RPMI8226 (cell line): ENCODE measurements around the gene SYNGR3.
"Not testable (repeated sequence)": the region's sequence is repeated elsewhere in the genome, so short reads cannot be mapped to it uniquely, and the experiment has no call there.

Source experiments
- DNase-seq: peaks from one replicate; pipeline ENCODE4 v3.0.0-alpha.2; 2015

The SYNGR3 gene

DNA sequence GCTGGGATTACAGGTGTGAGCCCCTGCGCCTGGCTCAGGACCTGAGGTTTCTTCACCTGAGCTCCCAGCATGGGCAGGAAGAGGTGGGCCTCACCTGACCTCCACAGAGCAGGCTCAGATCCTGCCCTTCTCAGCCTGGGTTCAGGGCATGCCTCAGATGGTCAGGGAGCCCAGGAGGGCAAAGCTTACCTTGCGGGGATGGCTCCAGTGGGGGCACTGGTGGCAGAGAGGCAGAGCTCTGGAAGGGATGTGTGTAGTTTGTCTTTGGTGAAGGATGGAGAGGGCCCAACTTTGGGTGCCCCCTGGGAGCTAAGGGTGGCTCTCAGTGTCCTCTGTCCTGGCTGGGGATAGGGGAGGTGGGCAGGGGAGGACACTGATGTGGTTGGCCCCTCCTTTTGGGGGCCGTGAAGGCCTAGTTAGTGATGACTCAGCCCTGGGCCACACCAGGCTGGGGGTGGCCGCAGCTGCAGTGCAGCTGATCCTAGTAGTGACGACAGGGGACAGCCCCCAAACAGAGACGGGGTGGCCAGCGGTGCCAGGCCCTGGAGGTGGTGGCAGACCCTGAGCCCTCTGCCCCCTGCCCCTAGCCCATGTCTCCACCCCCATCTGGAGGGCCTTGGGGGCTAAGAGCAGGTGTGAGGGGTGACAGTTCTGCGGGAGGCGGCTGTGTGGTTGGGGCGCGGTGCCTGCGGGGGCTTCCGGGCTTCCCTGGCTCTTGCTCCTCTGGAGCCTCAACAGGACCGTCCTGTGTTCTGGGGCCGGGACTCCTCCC, 42.7 kb downstream of the SYNGR3 start:
- no peak for DNase-seq

DNA sequence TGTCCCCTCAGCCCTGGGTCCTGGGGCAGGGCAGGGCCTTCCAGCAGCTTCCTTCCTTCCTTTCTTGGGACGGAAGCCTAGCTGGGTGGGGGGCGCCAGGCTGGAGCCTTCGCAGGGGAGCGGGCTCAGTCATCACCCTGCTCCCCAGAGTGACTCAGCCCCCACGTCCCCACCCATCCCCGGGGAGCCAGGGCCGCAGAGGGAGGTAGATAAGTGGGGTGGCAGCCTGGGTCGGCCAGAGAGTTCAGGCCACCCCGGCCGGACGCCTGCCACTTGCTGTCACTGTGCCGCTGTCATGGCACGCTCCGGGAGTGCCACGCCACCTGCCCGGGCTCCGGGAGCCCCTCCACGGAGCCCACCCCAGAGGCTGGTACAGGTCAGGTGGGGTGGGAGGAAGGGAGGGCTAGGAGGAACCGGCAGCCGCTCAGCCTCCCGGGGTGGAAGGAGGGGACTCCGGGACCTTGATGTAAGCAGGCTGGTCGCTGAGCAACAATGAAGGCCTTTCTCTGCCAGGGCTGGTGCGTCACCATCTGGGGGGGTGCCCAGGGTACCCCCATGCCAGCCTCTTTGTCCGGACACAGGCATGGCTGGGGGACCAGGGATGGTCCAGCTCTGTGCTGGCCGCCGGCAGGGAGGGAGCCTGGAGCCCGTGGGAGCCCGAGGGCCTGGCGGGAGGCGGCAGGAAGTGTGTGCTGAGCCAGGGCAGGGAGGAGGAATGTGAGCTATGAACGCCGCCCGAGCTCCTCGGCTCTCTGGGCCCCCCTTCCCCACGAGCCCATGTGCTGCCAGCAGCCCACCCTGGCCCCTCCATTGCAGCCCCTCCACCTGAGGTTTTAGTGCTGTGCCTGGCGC, 43.5 kb downstream of the SYNGR3 start:
- DNase-seq: no peak

DNA sequence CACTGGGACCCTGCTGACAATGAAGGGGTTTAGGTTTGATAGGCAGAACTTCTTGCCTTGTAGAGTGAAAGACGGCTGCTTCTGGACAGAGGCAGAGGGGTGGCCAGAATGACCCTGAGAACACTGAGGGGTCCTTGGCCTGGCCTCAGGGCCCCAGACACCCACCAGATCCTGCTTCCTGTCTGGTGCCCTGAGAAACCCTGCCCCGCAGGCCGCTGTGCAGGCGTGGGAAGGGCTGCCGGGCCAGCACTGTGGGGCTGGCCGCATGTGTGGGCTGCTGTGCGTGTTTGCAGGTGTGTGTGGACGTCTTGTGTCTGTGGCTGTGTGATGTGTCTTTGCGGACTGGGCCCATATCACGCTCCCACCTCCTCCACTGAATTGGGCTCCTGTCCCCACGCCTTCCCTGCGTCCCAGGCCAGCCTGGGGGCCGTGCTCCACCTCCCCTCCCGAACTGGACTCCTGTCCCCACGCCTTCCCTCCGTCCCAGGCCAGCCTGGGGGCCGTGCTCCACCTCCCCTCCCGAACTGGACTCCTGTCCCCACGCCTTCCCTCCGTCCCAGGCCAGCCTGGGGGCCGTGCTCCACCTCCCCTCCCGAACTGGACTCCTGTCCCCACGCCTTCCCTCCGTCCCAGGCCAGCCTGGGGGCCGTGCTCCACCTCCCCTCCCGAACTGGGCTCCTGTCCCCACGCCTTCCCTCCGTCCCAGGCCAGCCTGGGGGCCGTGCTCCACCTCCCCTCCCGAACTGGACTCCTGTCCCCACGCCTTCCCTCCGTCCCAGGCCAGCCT, 44.3 kb downstream of the SYNGR3 start:
- DNase-seq: not testable (repeated sequence)

DNA sequence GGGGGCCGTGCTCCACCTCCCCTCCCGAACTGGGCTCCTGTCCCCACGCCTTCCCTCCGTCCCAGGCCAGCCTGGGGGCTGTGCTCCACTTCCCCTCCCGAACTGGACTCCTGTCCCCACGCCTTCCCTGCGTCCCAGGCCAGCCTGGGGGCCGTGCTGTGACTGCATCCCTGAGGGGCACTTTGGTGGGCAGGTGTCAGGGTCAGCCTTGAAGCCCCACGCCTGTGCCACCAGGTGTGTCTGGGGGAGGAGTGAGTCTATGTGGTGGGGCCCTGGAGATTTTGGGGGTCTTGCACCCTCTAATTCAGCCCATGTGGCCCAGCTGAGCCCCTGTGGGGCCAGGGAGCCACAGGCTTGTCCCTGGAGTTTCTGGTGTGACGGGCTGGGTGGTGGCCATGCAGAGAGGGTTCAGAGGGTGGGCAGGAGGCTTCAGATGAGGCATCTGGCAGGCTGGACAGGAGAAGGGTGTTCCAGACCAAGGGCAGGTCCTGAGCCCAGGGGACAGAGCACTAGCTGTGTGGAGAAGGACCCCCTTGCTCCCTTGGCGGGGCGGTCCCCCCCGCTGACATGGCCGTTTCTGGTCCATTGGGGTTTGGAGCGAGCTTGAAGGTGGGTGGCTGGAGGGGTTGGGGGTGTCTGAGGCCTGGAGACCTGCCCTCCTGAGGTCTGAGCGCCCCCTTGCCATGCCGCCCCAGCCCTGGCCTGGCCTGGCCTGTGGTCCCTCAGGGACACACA, 45.1 kb downstream of the SYNGR3 start:
- DNase-seq: no peak

DNA sequence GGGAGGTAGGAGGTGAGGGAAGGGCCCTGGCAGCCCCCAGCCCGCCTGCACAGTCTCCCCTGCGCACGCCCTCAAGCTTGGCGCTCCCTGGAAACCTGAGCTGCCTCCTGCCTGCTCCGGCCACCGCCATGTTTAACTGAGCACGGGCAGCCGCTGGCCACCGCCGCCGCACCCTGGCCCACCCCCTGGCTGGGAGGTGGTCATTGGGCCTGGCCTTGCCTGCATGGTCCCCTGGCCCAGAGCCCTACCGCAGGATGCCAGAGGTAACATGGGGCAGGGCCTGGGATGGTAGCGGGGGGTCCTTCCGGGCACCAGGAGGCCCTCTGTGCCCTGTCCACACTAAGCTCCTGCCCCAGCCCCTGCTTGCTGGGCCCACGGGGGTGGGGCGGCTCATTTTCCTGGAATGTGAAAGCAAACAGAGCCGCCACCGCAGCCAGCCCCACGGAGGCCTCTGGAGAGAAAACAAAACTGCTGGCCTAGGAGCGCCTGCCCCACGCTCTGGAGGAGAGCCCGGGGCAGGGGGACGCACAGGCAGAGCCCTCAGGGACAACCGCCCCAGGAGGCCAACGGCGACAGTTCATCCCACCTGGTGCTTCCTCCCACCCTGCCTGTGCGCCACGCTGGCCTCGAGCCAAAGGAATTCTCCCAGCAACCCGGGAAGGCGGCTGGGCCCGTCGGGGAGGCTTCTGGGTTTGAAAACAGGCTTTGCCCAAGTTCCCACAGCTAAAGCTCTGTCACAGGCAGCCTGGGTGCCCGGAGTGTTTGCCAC, 45.8 kb downstream of the SYNGR3 start:
- no peak for DNase-seq

DNA sequence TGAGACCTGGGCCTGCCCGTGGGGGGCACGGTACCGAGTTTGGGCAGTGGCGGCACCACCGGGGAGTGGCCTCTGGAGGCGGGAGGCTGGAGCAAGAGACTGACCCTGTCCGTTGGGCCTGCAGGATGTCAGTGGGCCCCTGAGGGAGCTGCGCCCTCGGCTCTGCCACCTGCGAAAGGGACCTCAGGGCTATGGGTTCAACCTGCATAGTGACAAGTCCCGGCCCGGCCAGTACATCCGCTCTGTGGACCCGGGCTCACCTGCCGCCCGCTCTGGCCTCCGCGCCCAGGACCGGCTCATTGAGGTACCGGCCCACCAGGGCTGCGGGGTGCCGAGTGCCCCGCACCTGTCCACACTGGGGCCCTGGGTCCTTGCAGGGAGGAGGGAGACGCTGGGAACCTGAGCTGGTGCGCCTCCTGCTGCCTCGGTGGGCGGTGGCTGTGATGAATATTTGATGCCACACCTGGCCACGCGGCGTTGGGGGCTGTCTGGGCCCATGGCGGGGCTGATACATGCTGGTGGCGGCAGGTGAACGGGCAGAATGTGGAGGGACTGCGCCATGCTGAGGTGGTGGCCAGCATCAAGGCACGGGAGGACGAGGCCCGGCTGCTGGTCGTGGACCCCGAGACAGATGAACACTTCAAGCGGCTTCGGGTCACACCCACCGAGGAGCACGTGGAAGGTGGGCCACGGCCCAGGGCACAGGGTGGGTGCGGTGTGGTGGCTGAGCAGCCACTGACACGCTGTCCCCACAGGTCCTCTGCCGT, 46.6 kb downstream of the SYNGR3 start:
- no peak for DNase-seq

DNA sequence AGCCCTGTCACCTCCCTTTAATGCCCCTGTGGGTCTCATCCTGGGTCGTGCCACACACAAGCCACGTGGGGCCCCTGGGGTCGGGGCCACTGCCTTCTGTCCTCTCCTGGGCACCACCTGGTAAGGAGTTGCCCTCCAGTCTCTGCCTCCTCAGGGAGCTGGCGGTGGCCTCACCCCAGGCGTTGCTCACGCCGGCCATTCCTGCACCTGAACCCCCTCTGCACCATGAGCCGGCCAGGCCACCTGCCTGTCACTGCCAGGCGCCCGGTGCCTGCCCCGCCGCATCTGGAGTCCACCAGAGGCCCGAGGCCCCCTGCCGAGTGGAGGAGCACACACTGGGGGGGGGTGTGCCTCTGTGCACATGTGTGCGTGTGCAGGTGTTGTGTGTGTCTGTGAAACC, 47.3 kb downstream of the SYNGR3 start:
- no peak for DNase-seq

DNA sequence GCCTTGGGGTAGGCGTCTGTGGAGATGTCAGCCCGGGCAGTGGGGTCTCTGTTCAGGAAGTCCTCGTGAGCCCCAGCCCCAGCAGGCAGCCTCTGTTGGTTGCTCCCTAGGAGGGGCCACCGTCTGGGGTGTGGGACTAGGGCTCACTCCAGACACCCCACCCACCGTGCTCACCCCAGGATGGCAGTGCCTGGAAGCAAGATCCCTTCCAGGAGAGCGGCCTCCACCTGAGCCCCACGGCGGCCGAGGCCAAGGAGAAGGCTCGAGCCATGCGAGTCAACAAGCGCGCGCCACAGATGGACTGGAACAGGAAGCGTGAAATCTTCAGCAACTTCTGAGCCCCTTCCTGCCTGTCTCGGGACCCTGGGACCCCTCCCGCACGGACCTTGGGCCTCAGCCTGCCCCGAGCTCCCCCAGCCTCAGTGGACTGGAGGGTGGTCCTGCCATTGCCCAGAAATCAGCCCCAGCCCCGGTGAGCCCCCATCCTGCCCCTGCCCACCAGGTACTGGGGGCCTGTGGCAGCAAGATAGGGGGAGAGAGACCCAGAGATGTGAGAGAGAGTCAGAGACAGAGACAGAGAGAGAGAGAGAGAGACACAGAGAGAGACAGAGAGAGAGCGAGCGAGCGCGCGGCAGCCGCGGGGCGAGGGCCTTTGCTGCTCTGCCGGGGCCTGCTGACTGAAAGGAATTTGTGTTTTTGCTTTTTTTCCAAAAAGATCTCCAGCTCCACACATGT, 48.0 kb downstream of the SYNGR3 start:
- no peak for DNase-seq

DNA sequence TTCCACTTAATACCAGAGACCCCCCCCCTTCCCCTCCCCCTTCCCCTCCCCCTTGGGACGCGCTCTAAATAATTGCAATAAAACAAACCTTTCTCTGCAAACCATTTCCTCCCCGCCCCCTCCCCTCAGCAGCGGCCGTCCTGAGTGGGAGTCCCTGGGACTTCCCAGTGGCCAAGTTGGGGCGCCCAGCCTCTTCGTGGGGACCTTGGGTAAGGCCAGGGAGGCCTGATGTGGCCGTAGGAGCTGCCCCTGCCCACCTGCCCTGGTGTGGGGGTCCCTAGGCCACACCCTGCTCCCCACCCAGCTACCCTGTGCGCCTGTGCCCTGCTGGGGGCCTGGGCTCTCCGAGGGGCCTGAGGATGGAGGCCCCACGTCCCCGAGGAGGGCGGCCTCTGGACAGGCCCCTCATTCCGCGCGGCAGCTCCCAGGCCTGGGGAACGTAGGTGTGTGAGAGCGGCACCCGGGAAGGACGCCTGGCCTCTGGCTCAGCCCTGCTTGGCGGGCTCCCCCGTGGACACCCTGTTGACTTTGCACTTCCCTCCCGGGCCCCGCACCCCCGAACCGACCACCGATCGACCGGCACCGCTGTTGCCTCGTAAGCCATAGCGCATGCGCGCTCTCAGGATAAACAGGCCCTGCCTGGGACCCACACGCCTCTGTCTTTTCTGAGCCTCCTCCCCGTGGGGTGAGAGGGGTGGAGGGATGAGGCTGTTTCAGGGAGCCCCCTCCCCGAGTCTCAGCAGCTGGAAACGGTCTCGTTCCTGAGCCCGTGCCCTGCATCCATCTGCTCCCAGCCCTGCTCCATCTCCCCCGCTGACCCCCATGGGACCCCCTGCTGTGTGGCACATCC, 48.8 kb downstream of the SYNGR3 start:
- DNase-seq: no peak

DNA sequence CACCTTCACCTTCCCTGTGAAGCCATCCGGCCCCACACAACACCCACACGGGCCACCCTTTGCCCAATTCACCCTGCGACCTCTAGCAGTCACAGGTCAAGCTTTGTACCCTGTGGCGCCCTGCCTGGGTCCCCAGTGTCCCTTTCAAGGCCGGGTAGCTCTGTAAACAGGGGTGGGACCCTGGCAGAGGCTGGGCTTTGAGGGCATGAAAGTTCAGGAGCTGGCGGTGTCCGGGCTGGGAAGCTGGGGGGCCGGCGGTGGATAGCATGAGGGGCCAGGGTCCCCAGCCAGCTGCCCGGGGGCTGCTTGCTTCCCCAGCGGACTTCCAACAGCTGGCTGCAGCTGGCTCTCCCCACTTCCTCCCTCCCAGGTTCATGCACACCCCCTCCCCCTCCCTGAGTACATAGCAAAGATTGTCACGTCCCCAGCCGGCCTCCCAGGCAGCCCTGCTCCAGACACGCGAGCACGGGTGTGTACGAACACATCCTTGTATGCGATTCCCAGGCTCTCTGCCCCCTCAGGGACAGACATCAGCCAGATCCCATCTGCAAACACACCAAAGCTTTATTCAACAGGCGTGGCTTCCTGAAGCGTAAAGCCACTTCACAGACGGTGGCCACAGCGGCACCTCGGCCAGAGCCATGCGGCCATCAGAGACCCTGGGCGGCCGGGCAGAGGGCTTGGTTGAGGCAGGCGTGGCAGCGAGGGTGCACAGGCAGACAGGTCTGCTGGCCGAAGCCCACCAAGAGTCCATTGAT, 49.7 kb downstream of the SYNGR3 start:
- no peak for DNase-seq

DNA sequence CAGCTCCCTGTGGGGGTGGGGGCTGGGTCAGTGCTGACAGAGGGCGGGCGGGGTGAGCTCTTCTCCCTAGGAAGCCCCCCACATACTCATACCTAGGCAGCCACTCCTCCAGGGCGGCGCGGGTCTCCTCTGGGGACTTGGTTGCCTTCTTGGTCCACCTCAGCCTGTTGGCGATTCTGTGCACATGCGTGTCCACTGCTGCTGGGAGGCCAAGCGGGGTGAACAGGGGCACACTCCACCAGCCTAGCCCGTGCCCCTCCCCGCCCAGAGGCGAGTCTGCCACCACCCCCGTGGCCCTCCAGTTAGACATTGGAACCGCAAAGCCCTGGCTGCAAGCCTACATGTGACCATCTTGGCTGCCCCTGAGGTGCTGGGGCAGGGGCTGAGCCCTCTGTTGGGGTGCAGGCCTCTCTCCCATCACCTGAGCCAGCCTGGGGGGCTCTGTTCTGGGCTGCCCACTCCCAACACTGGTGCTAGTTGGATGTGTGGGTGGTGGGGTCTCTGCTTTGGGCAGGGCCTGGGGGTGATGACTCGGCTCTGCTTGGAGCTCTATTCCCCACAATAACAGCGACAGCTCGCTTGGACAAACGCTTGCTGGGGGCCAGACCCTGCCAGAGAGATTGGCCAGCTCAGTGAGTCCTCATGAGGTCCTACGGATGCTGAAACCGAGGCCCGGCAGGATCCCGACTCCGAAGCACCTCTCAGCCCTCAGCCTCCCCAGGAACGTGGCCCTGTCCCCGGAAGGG, 50.4 kb downstream of the SYNGR3 start:
- no peak for DNase-seq

DNA sequence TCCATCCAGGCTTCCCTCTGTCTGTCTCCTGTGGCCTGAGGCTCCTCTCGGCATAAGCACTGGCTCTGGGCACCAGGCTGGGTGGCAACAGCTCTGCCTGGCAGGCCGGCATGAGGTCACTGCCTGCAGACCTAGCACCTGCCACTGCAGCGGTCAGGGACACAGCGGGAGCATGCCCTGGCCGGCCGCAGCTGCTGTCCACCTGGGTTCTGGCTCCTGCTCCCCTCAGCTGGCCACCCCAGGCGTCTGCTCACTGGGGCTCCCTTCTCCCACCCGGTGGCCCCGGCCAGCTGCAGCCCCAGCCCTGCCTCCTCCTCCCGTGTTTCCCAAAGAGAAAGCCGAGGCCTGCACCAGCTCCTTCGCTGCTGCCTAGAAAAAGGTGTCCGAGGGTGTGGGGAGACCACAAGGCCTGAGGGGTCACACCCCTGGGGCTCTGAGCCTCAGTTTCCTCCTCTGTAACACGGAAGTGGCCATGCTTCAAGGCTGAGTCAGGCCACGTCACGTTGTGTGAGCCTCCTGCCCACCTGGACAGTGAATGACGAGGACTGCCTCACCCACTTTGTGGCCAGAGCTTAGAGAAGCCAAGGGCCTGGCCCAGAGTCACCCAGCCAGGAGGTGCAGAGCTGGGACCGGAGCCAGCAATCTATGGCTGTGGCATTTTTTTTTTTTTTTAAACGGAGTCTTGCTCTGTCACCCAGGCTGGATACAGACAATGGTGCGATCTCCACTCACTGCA, 51.2 kb downstream of the SYNGR3 start:
- no peak for DNase-seq

DNA sequence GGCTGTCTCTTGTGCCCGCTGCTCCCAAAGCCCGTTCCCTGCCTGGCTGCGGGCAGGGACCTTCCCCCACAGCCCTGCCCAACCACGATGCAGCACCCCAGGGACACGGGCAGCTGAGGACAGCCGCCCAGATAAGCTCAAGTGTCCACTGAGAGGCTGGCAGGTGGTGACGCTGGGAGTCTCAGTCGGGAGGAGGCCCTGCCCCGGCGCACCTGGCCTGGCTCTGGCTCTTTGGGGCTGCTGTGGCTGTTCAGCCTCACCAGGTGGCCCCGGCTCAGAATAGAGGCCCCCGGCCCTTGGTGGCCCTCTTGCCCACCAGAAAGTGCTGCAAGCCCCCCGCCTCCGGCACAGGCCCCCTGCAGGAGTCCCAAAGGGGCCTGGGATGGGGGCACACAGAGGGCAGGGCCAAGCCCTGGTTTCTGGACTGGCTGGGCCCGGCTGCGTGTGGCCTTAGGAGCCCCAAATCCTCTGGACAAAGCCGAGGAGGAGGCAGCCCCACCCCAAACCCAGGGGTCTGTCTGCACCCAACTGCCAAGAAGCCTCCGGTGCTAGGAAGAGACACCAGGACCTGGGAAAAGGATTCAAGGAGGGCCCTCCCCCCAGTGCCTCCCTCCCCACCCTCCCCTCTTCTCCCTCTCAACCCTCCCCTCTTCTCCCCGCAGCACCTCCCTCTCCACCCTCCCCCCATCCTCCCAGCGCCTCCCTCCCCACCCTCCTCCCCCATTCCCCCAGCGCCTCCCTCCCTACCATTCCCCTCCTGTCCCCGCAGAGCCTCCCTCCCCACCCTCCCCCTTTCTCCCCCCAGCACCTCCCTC, 52.6 kb downstream of the SYNGR3 start:
- DNase-seq: no peak

DNA sequence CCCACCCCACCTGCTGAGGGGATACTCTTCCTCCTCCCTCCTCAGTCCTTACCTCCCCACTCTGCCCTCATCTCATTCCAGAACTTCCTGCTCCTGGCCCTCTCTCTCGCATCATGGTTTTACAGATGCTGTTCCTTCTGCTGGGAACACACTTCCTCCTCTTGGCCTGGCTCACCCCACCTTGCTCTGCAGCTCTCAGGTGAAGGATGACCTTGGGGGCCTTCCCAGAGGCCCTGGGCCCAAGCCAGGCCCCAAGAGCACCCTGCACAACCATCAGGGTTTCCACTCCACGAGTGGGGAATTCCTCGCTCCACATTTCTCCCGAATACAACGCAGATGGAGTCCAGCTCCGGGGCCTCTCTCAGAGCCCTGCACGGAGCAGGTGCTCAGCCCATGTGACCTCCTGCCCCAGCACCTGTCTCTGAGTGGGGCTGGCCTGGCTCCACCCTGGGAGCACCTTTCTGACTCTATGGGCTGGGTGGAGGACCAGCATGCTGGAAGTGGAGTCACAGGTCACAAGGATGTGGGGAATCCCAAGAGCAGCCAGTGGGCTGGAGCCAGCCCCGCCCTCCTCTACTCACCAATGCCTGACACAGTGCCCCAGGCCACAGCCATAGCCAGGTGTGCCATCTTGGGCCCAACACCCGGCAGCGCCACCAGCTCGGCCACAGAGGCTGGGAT, 53.4 kb downstream of the SYNGR3 start:
- DNase-seq: no peak
